ENCODE data around the gene STS.

Gene STS

DNA sequence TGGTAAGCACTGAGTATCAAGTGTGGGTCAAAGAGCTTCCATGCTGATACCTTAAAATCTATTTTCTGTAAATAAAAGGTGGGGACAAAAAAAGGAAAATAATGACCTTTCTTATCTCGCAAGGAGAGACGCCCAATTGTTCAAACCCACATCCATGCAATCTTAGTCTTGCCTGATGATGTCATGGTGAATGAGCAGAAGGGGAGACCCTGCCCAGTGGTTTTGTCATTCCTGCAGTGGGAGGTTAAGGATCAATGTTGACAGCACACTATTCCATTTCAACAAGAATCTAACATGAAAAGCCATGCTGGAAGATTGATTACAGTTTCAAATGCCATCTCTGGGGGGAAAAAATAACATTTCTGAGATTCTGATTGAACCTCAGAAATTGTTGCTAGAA, 41.2 kb downstream of the STS start:
- peak; percentile 38 for DNase-seq

DNA sequence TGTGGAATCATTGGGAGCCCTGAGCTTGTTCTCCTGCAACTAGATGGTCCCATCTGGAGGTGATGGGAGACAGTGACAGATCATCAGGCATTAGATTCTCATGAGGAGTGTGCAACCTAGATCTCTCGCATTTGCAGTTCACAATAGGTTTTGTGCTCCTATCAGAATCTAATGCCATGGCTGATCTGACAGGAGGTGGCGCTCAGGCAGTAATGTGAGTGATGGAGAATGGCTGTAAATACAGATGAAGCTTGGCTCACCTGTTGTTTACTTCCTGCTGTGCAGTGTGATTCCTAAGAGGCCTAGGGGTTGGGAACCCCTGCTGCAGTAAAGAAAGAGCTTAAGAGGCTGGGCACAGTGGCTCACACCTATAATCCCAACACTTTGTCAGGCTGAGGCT, 42.6 kb downstream of the STS start:
- DNase-seq = no peak

DNA sequence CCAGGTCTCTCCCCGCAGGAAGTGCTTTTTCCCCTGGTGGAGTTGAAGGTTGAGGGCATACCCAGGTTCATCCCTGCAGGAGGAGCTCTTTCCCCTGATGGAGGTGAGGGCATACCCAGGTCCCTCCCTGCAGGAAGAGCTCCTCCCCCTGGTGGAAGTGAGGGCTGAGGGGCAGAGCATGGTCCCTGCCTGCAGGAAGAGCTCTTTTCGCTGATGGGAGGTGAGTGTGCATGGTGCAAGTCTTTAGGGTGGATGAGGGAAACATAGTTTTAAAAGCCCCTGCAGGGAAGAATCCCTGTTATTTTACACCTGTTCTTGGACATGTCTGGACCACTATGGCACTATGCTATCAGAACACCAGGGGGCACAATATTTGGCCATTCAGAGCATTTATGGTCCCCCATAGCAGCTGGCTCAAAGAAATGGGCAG, 44.2 kb downstream of the STS start:
- DNase-seq = no peak

DNA sequence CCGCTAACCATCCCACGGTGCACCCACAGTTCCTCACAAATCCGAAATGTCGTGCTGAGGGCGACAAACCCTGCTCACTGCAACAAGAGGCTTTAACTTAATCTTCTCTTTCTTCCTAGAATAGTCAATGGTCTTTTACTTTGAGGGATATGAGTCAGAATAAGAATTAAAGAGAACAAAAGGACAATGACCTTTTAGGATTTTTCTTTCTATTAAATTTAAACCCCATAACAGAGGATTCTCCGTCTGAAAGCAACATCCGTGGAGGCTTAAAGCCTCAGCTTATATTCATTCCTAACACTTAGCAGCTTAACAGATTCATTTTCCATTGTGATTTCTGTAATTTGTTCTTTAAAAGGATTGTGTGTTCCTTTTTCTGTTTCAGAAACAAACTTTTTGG, 45.4 kb downstream of the STS start:
- no peak for DNase-seq

DNA sequence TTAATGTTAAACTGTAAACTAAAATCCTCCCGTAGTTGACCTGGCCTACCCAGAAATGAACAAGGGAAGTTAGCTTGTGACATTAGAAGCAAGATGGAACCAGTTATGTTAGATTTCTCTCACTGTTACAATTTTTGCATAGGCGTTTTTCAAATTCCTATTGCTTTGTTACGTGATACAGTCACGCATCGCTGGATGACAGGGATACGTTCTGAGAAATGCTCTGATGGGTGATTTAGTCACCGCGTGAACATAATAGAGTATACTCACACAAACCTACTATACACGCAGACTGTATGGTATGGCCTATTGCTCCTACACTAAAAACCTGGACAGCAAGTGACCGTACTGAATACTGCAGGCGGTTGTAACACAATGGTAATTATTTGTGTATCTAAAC, 47.1 kb downstream of the STS start:
- no peak for DNase-seq
